ENCODE measurements around the gene AFF4. TPM values are rescaled to one million over a fixed set of nuclear protein-coding genes. Genes with fewer than 3 reads are reported as not detected.

The AFF4 gene
- total RNA-seq, 1 donor from 2014 or later, result 26.8 TPM

- DNase-seq (no peak), ATAC-seq (ENCODE audit: poor library complexity) (no peak)
- intact Hi-C loops (cut with DNase I), result no loop called here
Observed at GRCh38 chr5:132839426-132840301, 123.8 kb downstream of the AFF4 start.

- ATAC-seq (ENCODE audit: poor library complexity) (no peak), DNase-seq (no peak)
- intact Hi-C loops (cut with DNase I), result no loop called here
Observed at GRCh38 chr5:132838516-132839282, 124.7 kb downstream of the AFF4 start.

- ATAC-seq (ENCODE audit: poor library complexity), result no peak
- DNase-seq, result no peak
- intact Hi-C loops (cut with DNase I), result no loop called here
Observed at GRCh38 chr5:132837868-132838267, 125.6 kb downstream of the AFF4 start.

GRCh38 chr5:132836852-132837251 is 126.6 kb downstream of the AFF4 start:
- ATAC-seq (ENCODE audit: poor library complexity) (no peak), DNase-seq (no peak)
- intact Hi-C loops (cut with DNase I), result no loop called here

- DNase-seq (no peak), ATAC-seq (ENCODE audit: poor library complexity) (no peak)
- intact Hi-C loops (cut with DNase I), result loop anchor here (5.0 kb wide), 1 partner anchor 48 kb away; no protein-coding TSS in a partner anchor
Observed at GRCh38 chr5:132834057-132834456, 129.4 kb downstream of the AFF4 start.

- intact Hi-C loops (cut with DNase I), result loop anchor here (5.0 kb wide), 1 partner anchor 50 kb away; no protein-coding TSS in a partner anchor
- DNase-seq (no peak), ATAC-seq (ENCODE audit: poor library complexity) (no peak)
Observed at GRCh38 chr5:132832612-132833011, 130.8 kb downstream of the AFF4 start.

GRCh38 chr5:132831095-132831860 is 132.2 kb downstream of the AFF4 start:
- ATAC-seq (ENCODE audit: poor library complexity), result no peak
- intact Hi-C loops (cut with DNase I), result loop anchor here (5.0 kb wide), 1 partner anchor 51 kb away; no protein-coding TSS in a partner anchor
- no peak for DNase-seq

GRCh38 chr5:132830436-132831094 is 132.9 kb downstream of the AFF4 start, which contains the start of gene SHROOM1:
Gene SHROOM1, minus strand, starts transcription at chr5:132830647. Its CDS starts 4,507 bp downstream, at chr5:132826140.
- peak; percentile 81 for DNase-seq
- intact Hi-C loops (cut with DNase I), result loop anchor here (5.0 kb wide), 1 partner anchor 52 kb away; no protein-coding TSS in a partner anchor
- peak; percentile 78 for ATAC-seq (ENCODE audit: poor library complexity)

- intact Hi-C loops (cut with DNase I), result loop anchor here (5.0 to 10.0 kb wide), 2 partner anchors 52 to 325 kb away; no protein-coding TSS in a partner anchor
- ATAC-seq (ENCODE audit: poor library complexity), result peak; percentile 96
- DNase-seq, result peak; percentile 88
Observed at GRCh38 chr5:132829742-132830435, 133.5 kb downstream of the AFF4 start.

GRCh38 chr5:132828846-132829494 is 134.5 kb downstream of the AFF4 start:
- DNase-seq (no peak), ATAC-seq (ENCODE audit: poor library complexity) (no peak)
- intact Hi-C loops (cut with DNase I), result loop anchor here (10.0 kb wide), 1 partner anchor 324 kb away; no protein-coding TSS in a partner anchor

- DNase-seq, result no peak
- no peak for ATAC-seq (ENCODE audit: poor library complexity)
- intact Hi-C loops (cut with DNase I), result loop anchor here (10.0 kb wide), 1 partner anchor 323 kb away; no protein-coding TSS in a partner anchor
Observed at GRCh38 chr5:132827943-132828673, 135.3 kb downstream of the AFF4 start.

- DNase-seq (no peak), ATAC-seq (ENCODE audit: poor library complexity) (no peak)
- intact Hi-C loops (cut with DNase I), result loop anchor here (10.0 kb wide), 1 partner anchor 322 kb away; no protein-coding TSS in a partner anchor
Observed at GRCh38 chr5:132826424-132827082, 136.9 kb downstream of the AFF4 start.

GRCh38 chr5:132825834-132826391 is 137.5 kb downstream of the AFF4 start:
- ATAC-seq (ENCODE audit: poor library complexity), result no peak
- DNase-seq, result no peak
- intact Hi-C loops (cut with DNase I), result loop anchor here (10.0 kb wide), 1 partner anchor 321 kb away; no protein-coding TSS in a partner anchor
